Measurements from ENCODE around the gene MUSTN1. TPM values are rescaled to one million over a fixed set of nuclear protein-coding genes. Genes with fewer than 3 reads are reported as not detected.

MUSTN1 gene
- total and polyA plus RNA-seq, 4 donors: 0.25 to 12.1 (median 3.9) TPM

DNA sequence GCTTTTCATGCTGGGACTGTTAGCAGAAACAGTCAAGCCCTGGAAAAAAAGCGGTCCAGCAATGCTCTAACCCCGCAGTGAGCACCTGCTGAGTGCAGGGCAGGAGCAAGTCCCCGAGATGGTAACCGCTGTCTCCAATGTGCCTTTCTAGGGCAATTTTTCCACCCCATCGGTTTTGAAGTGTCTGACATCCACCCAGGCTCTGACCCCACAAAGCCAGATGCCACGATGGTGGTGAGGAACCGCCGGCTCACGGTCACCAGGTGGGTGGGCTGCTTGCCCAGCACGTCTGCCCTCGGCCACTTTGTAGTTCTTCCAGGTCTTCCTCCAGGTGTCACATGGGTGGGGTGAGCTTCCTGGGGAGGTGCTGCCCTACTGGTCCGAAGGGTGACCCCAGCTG lies 43.5 kb downstream of the MUSTN1 start:
- no peak for DNase-seq (ENCODE audit: low spot score)
- Histone ChIP-seq H3K36me3 (ENCODE audit: control insufficient read depth in 4 of 4, insufficient read depth in 3 of 4, low read depth in 1 of 4, low read length in 3 of 4) (peaks cover 4 to 35% (median 25%) of the 10 kb centered on the region in 4 donors), H3K4me1 (ENCODE audit: control insufficient read depth in 4 of 4, insufficient read depth in 4 of 4, low read length in 3 of 4) (peaks cover 19 to 85% (median 67%) of the 10 kb centered on the region in 4 donors), H3K4me3 (ENCODE audit: low read depth in 1 of 3, low read length in 3 of 3) (no peak overlapping the region), H3K9me3 (ENCODE audit: control insufficient read depth in 4 of 4, low read length in 3 of 4) (no peaks in the 10 kb centered on the region), H3K27me3 (ENCODE audit: control insufficient read depth in 4 of 4, insufficient read depth in 4 of 4, low read length in 3 of 4) (no peaks in the 10 kb centered on the region), H3K9ac (ENCODE audit: low read depth in 1 of 2, low read length in 2 of 2) (no peak overlapping the region), H3K27ac (ENCODE audit: low read depth in 1 of 2, low read length in 2 of 2) (peak overlapping the region in 1 of 2 donors; percentile 97)
- 77% methylated on average over 12 of the region's 12 CpGs for WGBS
- no peak for TF ChIP-seq SP1 (IDR thresholded peaks at IDR 0.05)
- TF ChIP-seq FOXA1 (IDR thresholded peaks at IDR 0.05): no peak
- TF ChIP-seq HNF4G (IDR thresholded peaks at IDR 0.05): no peak
- no peak for TF ChIP-seq RXRA (IDR thresholded peaks at IDR 0.05)

DNA sequence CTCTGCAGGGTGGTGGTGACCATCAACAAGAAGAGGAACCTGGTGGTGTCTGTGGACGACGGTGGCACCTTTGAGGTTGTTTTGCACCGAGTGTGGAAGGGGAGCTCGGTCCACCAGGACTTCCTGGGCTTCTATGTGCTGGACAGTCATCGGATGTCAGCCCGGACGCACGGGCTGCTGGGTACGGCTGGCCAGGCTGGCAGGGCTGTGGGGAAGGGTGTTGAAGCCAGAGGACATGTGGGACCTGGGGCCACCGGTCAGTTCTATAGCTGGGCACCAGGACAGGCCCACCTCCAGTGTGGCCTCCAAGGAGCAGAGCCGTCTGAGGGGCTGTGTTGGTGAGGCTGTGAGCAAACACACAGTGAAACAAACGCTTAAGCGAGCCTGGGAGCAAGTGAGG lies 44.1 kb downstream of the MUSTN1 start:
- H3K36me3 ChIP-seq (ENCODE audit: control insufficient read depth in 4 of 4, insufficient read depth in 3 of 4, low read depth in 1 of 4, low read length in 3 of 4): peaks cover 4 to 34% (median 23%) of the 10 kb centered on the region in 4 donors
- no peaks in the 10 kb centered on the region for H3K27me3 ChIP-seq (ENCODE audit: control insufficient read depth in 4 of 4, insufficient read depth in 4 of 4, low read length in 3 of 4)
- no peak overlapping the region for H3K27ac ChIP-seq (ENCODE audit: low read depth in 1 of 2, low read length in 2 of 2)
- no peak overlapping the region for H3K4me3 ChIP-seq (ENCODE audit: low read depth in 1 of 3, low read length in 3 of 3)
- H3K9me3 ChIP-seq (ENCODE audit: control insufficient read depth in 4 of 4, low read length in 3 of 4): no peaks in the 10 kb centered on the region
- TF ChIP-seq HNF4A (conservative IDR thresholded peaks at IDR 0.05): no peak
- TF ChIP-seq, protein P1, sequence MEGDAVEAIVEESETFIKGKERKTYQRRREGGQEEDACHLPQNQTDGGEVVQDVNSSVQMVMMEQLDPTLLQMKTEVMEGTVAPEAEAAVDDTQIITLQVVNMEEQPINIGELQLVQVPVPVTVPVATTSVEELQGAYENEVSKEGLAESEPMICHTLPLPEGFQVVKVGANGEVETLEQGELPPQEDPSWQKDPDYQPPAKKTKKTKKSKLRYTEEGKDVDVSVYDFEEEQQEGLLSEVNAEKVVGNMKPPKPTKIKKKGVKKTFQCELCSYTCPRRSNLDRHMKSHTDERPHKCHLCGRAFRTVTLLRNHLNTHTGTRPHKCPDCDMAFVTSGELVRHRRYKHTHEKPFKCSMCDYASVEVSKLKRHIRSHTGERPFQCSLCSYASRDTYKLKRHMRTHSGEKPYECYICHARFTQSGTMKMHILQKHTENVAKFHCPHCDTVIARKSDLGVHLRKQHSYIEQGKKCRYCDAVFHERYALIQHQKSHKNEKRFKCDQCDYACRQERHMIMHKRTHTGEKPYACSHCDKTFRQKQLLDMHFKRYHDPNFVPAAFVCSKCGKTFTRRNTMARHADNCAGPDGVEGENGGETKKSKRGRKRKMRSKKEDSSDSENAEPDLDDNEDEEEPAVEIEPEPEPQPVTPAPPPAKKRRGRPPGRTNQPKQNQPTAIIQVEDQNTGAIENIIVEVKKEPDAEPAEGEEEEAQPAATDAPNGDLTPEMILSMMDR (IDR thresholded peaks at IDR 0.05; ENCODE audit: low read depth, low read length, missing input control): no peak
- no peak for TF ChIP-seq FOXA1 (IDR thresholded peaks at IDR 0.05)
- TF ChIP-seq, protein P2, sequence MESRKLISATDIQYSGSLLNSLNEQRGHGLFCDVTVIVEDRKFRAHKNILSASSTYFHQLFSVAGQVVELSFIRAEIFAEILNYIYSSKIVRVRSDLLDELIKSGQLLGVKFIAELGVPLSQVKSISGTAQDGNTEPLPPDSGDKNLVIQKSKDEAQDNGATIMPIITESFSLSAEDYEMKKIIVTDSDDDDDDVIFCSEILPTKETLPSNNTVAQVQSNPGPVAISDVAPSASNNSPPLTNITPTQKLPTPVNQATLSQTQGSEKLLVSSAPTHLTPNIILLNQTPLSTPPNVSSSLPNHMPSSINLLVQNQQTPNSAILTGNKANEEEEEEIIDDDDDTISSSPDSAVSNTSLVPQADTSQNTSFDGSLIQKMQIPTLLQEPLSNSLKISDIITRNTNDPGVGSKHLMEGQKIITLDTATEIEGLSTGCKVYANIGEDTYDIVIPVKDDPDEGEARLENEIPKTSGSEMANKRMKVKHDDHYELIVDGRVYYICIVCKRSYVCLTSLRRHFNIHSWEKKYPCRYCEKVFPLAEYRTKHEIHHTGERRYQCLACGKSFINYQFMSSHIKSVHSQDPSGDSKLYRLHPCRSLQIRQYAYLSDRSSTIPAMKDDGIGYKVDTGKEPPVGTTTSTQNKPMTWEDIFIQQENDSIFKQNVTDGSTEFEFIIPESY (IDR thresholded peaks at IDR 0.05): no peak
- TF ChIP-seq NR2F2 (IDR thresholded peaks at IDR 0.05): no peak
- TF ChIP-seq, protein P3, sequence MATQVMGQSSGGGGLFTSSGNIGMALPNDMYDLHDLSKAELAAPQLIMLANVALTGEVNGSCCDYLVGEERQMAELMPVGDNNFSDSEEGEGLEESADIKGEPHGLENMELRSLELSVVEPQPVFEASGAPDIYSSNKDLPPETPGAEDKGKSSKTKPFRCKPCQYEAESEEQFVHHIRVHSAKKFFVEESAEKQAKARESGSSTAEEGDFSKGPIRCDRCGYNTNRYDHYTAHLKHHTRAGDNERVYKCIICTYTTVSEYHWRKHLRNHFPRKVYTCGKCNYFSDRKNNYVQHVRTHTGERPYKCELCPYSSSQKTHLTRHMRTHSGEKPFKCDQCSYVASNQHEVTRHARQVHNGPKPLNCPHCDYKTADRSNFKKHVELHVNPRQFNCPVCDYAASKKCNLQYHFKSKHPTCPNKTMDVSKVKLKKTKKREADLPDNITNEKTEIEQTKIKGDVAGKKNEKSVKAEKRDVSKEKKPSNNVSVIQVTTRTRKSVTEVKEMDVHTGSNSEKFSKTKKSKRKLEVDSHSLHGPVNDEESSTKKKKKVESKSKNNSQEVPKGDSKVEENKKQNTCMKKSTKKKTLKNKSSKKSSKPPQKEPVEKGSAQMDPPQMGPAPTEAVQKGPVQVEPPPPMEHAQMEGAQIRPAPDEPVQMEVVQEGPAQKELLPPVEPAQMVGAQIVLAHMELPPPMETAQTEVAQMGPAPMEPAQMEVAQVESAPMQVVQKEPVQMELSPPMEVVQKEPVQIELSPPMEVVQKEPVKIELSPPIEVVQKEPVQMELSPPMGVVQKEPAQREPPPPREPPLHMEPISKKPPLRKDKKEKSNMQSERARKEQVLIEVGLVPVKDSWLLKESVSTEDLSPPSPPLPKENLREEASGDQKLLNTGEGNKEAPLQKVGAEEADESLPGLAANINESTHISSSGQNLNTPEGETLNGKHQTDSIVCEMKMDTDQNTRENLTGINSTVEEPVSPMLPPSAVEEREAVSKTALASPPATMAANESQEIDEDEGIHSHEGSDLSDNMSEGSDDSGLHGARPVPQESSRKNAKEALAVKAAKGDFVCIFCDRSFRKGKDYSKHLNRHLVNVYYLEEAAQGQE (IDR thresholded peaks at IDR 0.05): no peak
- TF ChIP-seq, protein P4, sequence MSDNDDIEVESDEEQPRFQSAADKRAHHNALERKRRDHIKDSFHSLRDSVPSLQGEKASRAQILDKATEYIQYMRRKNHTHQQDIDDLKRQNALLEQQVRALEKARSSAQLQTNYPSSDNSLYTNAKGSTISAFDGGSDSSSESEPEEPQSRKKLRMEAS (IDR thresholded peaks at IDR 0.05): no peak
- DNase-seq (ENCODE audit: low spot score): no peak
- no peak overlapping the region for H3K9ac ChIP-seq (ENCODE audit: low read depth in 1 of 2, low read length in 2 of 2)
- peaks cover 16 to 85% (median 67%) of the 10 kb centered on the region in 4 donors for H3K4me1 ChIP-seq (ENCODE audit: control insufficient read depth in 4 of 4, insufficient read depth in 4 of 4, low read length in 3 of 4)
- 88% methylated on average over 13 of the region's 13 CpGs for WGBS

Measured in liver (tissue), 9 donors.